KMS-11 (cell line): ENCODE measurements around the gene NRIP3.
"Not testable (repeated sequence)": the region's sequence is repeated elsewhere in the genome, so short reads cannot be mapped to it uniquely, and the experiment has no call there.

Experiments used
- H2AFZ ChIP-seq: fragments of 200-600 bp; sonication (generic); 2 replicates; pipeline ENCODE4 v1.6.1; 2016; ENCODE audit warnings: antibody characterized with exemption, mixed run types, low read depth
- H3K27ac ChIP-seq: fragments of 200-600 bp; sonication (generic); 2 replicates; pipeline ENCODE4 v1.6.1; 2016; ENCODE audit warnings: mild to moderate bottlenecking, mixed run types
- H3K27me3 ChIP-seq: fragments of 200-600 bp; sonication (generic); 2 replicates; pipeline ENCODE4 v1.6.1; 2017; ENCODE audit warnings: mild to moderate bottlenecking, low read depth, mixed run types, moderate library complexity; ENCODE audit not compliant: insufficient read depth
- H3K36me3 ChIP-seq: fragments of 200-600 bp; sonication (generic); 2 replicates; pipeline ENCODE4 v1.6.1; 2017; ENCODE audit warnings: mild to moderate bottlenecking, mixed run types; ENCODE audit not compliant: insufficient read depth
- H3K4me1 ChIP-seq: fragments of 200-600 bp; sonication (generic); 2 replicates; pipeline ENCODE4 v1.6.1; 2016; ENCODE audit warnings: mild to moderate bottlenecking, low read depth, mixed run types; ENCODE audit not compliant: poor library complexity, severe bottlenecking
- H3K4me2 ChIP-seq: fragments of 200-600 bp; sonication (generic); 2 replicates; pipeline ENCODE4 v1.7.0; 2016; ENCODE audit warnings: mild to moderate bottlenecking, mixed run types
- H3K4me3 ChIP-seq: fragments of 200-600 bp; sonication (generic); IDR thresholded peaks from 2 replicates; pipeline ENCODE4 v1.6.1; 2017; ENCODE audit warnings: low read depth, low read length, mixed read lengths; ENCODE audit not compliant: insufficient read depth
- H3K79me2 ChIP-seq: fragments of 200-600 bp; sonication (generic); 2 replicates; pipeline ENCODE4 v1.6.1; 2016; ENCODE audit warnings: low read depth, mixed run types; ENCODE audit not compliant: insufficient read depth
- H3K9ac ChIP-seq: fragments of 200-600 bp; sonication (generic); 2 replicates; pipeline ENCODE4 v1.6.1; 2016; ENCODE audit warnings: mild to moderate bottlenecking, mixed run types
- H4K20me1 ChIP-seq: fragments of 200-600 bp; sonication (generic); 2 replicates; pipeline ENCODE4 v1.6.1; 2016; ENCODE audit warnings: mild to moderate bottlenecking, mixed run types; ENCODE audit not compliant: insufficient read depth
- CTCF ChIP-seq: fragments of 200-600 bp; sonication (generic); conservative IDR thresholded peaks from 2 replicates; pipeline ENCODE4 v1.6.1; 2017; ENCODE audit warnings: low read depth, mild to moderate bottlenecking, antibody characterized with exemption, low read length, moderate library complexity, mixed read lengths

NRIP3 gene

GRCh38 chr11:8989453-8989852, 14.3 kb downstream of the NRIP3 start:
- Histone ChIP-seq H2AFZ (no peak overlapping the region), H3K4me2 (no peak overlapping the region)

DNA sequence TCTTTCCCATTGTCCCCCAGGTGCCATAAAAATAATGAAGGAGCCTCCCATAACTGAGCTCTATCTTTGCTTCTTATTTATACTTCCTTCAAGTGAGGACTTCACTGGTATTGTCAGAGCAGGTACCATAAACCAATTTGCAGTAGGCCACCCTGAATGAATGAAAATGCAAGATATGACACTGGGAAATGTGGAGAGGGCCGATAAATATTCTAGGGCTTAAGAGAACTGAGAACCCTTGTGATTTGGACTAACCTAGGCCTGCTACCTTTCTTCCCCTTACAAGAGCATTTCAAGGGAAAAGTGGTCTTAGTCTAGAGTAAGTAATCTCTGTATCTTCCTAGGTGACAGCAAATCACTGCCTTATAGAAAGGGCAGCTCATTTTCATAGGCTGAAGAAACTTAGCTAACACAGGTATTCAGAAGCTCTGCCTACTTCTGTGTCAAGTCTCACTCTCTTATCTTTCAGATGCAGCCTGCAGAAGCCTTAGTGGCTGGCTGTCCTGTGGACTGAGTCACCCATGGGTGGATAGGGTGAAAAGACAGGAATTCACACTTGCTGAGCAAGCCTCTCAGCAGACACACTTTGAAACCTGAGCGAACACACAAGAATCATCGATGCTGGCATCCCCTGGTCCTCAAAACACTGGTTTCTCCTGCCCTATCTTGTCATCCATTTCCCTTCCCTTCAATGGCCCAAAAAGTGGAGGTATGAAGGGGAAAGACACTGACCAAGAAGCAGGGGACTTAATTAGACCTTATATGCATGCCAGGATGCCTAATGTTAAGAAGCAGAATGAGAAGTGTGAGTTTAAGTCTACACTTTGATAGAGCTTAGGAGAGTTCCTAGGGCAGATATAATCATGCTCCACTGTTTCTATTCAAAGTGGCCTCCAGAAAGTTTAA, 15.2 kb downstream of the NRIP3 start:
- Histone ChIP-seq H3K4me2 (no peak overlapping the region), H3K27ac (no peak overlapping the region), H3K4me1 (no peaks in the 10 kb centered on the region), H3K79me2 (no peaks in the 10 kb centered on the region), H3K4me3 (no peak overlapping the region), H3K36me3 (no peaks in the 10 kb centered on the region), H3K9ac (no peak overlapping the region), H3K27me3 (no peaks in the 10 kb centered on the region), H4K20me1 (no peaks in the 10 kb centered on the region), H2AFZ (no peak overlapping the region)
- no peak for TF ChIP-seq CTCF

More at GRCh38 chr11:8989453-8989852, 14.3 kb downstream of the NRIP3 start:
- Histone ChIP-seq H3K79me2 (no peaks in the 10 kb centered on the region), H3K4me1 (no peaks in the 10 kb centered on the region), H3K27ac (no peak overlapping the region), H4K20me1 (no peaks in the 10 kb centered on the region), H3K9ac (no peak overlapping the region), H3K36me3 (no peaks in the 10 kb centered on the region), H3K4me3 (no peak overlapping the region), H3K27me3 (no peaks in the 10 kb centered on the region)
- no peak for TF ChIP-seq CTCF

DNA sequence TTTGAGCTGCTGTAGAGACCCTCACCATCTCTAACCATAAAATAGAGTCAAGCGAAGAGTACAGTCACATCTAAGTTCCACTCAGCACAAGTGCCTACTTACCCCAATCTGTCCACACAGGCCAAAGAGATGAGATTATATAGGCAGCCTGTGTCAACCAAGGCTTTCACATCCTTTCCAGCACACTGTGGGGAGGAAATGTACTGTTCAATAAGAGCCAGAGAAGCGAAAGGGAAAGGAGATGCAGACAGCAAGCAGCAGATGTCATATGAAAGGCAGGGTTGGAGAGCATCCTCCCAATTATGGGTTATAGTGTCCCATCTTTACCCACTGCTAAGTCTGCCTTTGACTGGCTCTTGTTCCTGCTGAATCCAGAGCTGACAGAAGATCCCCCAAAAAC, 16.4 kb downstream of the NRIP3 start:
- Histone ChIP-seq H3K4me2 (no peak overlapping the region), H4K20me1 (no peaks in the 10 kb centered on the region), H3K4me1 (no peaks in the 10 kb centered on the region), H3K9ac (no peak overlapping the region), H3K79me2 (no peaks in the 10 kb centered on the region), H3K27me3 (no peaks in the 10 kb centered on the region), H3K4me3 (no peak overlapping the region), H2AFZ (no peak overlapping the region), H3K36me3 (no peaks in the 10 kb centered on the region), H3K27ac (no peak overlapping the region)
- TF ChIP-seq CTCF: no peak

- H2AFZ ChIP-seq, H3K27ac ChIP-seq, H3K4me3 ChIP-seq, H3K36me3 ChIP-seq, H3K9ac ChIP-seq, H4K20me1 ChIP-seq, H3K4me1 ChIP-seq, H3K27me3 ChIP-seq, H3K79me2 ChIP-seq, H3K4me2 ChIP-seq: not testable (repeated sequence)
Measured at GRCh38 chr11:8986772-8987171, 17.0 kb downstream of the NRIP3 start.

- H3K4me3 ChIP-seq: no peak overlapping the region
- H3K4me2 ChIP-seq: no peak overlapping the region
- no peak overlapping the region for H3K27ac ChIP-seq
- no peaks in the 10 kb centered on the region for H4K20me1 ChIP-seq
- H3K27me3 ChIP-seq: no peaks in the 10 kb centered on the region
- no peak for TF ChIP-seq CTCF
- H3K36me3 ChIP-seq: no peaks in the 10 kb centered on the region
- H3K9ac ChIP-seq: no peak overlapping the region
- H3K79me2 ChIP-seq: no peaks in the 10 kb centered on the region
- no peak overlapping the region for H2AFZ ChIP-seq
- H3K4me1 ChIP-seq: no peaks in the 10 kb centered on the region
Measured at GRCh38 chr11:8985462-8985861, 18.3 kb downstream of the NRIP3 start.
